IPS-11a (cell line): ENCODE data around the gene PLA2G4C.

Source experiments
- H3K4me3 ChIP-seq: one replicate; pipeline ENCODE4 v1.5.1; 2013; ENCODE audit warnings: low read depth, low read length, control low read depth

Gene PLA2G4C

GRCh38 chr19:48110350-48110966 lies at the start of gene PLA2G4C:
Gene PLA2G4C (minus strand): TSS chr19:48110817. CDS start chr19:48106529, 4,288 bp downstream.
- H3K4me3 ChIP-seq, result peak within 1 kb of the TSS; percentile 37

GRCh38 chr19:48158210-48158790 lies 47.7 kb upstream of the PLA2G4C start:
- no peak overlapping the region for H3K4me3 ChIP-seq

GRCh38 chr19:48154003-48154402 lies 43.4 kb upstream of the PLA2G4C start:
- no peak overlapping the region for H3K4me3 ChIP-seq

GRCh38 chr19:48152551-48152950 lies 41.9 kb upstream of the PLA2G4C start:
- no peak overlapping the region for H3K4me3 ChIP-seq

GRCh38 chr19:48149430-48149829 lies 38.8 kb upstream of the PLA2G4C start:
- no peak overlapping the region for H3K4me3 ChIP-seq

- H3K4me3 ChIP-seq, result no peak overlapping the region
These were observed 38.0 kb upstream of the PLA2G4C start for GRCh38 chr19:48148576-48148975.

GRCh38 chr19:48147597-48148175 lies 37.1 kb upstream of the PLA2G4C start:
- no peak overlapping the region for H3K4me3 ChIP-seq

- no peak overlapping the region for H3K4me3 ChIP-seq
These were observed 28.4 kb upstream of the PLA2G4C start for GRCh38 chr19:48139053-48139452.

GRCh38 chr19:48137411-48137810 lies 26.8 kb upstream of the PLA2G4C start:
- H3K4me3 ChIP-seq, result no peak overlapping the region

- no peak overlapping the region for H3K4me3 ChIP-seq
These were observed 25.9 kb upstream of the PLA2G4C start for GRCh38 chr19:48136547-48136946.

- no peak overlapping the region for H3K4me3 ChIP-seq
These were observed 24.8 kb upstream of the PLA2G4C start for GRCh38 chr19:48135411-48135810.

GRCh38 chr19:48133094-48133493 lies 22.5 kb upstream of the PLA2G4C start:
- H3K4me3 ChIP-seq, result no peak overlapping the region

- no peak overlapping the region for H3K4me3 ChIP-seq
These were observed 16.9 kb upstream of the PLA2G4C start for GRCh38 chr19:48127561-48127960.

GRCh38 chr19:48123907-48124651 lies 13.5 kb upstream of the PLA2G4C start:
- no peak overlapping the region for H3K4me3 ChIP-seq

- H3K4me3 ChIP-seq, result no peak overlapping the region
These were observed 11.8 kb upstream of the PLA2G4C start for GRCh38 chr19:48122421-48122820.

- no peak overlapping the region for H3K4me3 ChIP-seq
These were observed 11.3 kb upstream of the PLA2G4C start for GRCh38 chr19:48121909-48122371.

- no peak overlapping the region for H3K4me3 ChIP-seq
These were observed 10.4 kb upstream of the PLA2G4C start for GRCh38 chr19:48121066-48121465.

- no peak overlapping the region for H3K4me3 ChIP-seq
These were observed 9.9 kb upstream of the PLA2G4C start for GRCh38 chr19:48120505-48120904.

GRCh38 chr19:48118131-48118517 lies 7.5 kb upstream of the PLA2G4C start:
- H3K4me3 ChIP-seq, result no peak overlapping the region

GRCh38 chr19:48117515-48118130 lies 7.0 kb upstream of the PLA2G4C start:
- no peak overlapping the region for H3K4me3 ChIP-seq

GRCh38 chr19:48113190-48113917 lies 2.7 kb upstream of the PLA2G4C start:
- H3K4me3 ChIP-seq, result no peak overlapping the region
